ENCODE data around the gene ATM.

DNA sequence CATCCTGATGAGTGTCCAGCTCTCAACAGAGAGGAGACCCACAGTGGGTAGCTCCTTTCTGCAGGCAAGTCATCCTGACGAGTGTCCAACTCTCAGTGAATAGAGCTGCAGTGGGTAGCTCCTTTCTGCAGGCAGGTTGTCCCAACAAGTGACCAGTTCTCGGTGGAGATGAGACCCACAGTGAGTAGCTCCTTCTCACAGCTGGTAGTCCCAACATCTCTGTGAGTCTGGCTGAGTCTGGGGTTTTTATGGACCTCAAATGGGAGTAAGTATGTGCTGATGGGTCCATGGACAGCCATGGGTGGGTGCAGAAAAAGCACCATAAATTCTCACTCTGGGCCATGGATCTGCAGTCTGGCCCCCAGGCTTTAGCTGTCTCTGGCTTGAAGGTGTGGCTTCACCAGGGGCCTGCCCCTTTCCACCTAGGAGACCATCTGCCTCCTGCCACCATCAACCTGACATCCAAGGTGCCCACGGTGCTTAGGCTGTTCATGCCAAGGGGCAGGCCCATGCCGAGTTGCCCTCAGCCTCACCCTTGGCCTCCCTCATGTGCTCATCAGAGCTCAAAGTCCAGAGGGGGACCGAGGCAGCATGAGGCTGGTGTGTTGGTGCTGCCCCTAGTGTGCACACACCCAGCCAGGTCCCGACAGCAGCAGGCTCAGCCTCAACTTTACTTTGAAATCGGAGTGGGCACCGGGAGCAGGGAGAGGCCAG is 15.7 kb upstream of the ATM start:
- no peak for TF ChIP-seq POLR2A (IDR thresholded peaks at IDR 0.05; ENCODE audit: low read depth, low read length)
- TF ChIP-seq POLR2AphosphoS5 (IDR thresholded peaks at IDR 0.05; ENCODE audit: low read depth, low read length), result peak; percentile 24; the same call in 1 of the 2 replicates
